HG02571 (cell line): ENCODE data around the gene TRABD.
"Not testable (repeated sequence)": the region's sequence is repeated elsewhere in the genome, so short reads cannot be mapped to it uniquely, and the experiment has no call there.

ENCODE experiments used
- ATAC-seq: cut with Tn5 transposase; IDR thresholded peaks from one replicate; pipeline ENCODE4 v1.9.1; 2021; ENCODE audit warnings: mild to moderate bottlenecking, moderate library complexity; ENCODE audit not compliant: unreplicated experiment

Gene TRABD

DNA sequence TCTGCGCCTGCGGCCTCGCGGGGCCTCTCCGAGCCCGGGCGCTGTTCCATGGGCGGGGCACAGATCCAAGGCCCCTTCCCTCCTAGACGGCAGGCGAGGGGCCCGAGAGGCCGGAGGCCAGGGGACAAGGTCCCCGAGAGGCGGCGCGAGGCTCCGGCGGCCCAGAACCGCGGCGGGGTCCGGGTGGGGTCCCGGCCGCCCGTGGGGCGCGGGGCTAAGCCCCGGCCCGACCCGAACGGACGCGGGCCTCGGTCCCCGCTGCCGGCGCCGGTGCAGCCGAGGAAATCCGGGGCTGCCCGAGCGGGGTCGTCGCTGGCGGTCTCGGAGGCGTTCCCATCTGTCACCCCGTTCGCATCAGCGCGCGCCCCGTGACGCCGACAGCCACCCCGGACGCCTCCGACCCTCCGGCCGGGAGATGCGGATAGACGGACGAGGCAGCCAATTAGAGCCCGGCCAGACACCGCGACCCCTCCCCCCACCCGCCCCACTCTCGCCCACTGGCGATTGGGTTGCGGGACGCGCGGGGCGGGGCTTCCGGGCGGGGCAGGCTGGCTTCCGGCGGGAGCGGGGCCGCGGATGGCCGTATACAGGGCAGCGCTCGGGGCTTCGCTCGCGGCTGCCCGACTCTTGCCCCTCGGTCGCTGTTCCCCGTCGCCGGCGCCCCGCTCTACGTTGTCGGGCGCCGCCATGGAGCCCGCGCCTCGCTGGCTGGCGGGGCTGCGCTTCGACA is 14.9 kb downstream of the TRABD start, which contains the start of gene SELENOO:
Gene SELENOO (plus strand): TSS at position 551 of the 730 bp plus-strand sequence. CDS start 26 bp downstream, at position 577.
- ATAC-seq: peak; percentile 63

- ATAC-seq: peak; percentile 27
Observed at GRCh38 chr22:50201191-50202129, 15.7 kb downstream of the TRABD start.

GRCh38 chr22:50202130-50202666 is 16.5 kb downstream of the TRABD start:
- ATAC-seq: no peak

DNA sequence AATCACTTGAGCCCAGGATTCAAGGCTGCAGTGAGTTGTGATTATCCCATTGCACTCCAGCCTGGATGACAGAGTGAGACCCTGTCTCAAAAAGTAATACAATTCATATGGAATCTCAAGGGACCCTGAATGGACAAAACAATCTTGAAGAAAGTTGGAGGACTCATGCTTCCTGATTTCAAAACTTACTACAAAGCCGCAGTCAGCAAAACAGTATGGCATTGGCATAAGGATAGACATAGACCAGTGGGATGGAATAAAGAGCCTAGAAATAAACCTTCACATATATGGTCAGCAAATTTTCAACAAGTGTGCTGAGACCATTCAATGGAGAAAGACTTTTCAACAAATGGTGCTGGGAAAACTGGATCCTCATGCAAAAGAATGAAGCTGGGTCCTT is 17.6 kb downstream of the TRABD start:
- ATAC-seq: no peak

- ATAC-seq: no peak
Observed at GRCh38 chr22:50204571-50204970, 18.9 kb downstream of the TRABD start.

GRCh38 chr22:50204998-50205397 is 19.3 kb downstream of the TRABD start:
- not testable (repeated sequence) for ATAC-seq

DNA sequence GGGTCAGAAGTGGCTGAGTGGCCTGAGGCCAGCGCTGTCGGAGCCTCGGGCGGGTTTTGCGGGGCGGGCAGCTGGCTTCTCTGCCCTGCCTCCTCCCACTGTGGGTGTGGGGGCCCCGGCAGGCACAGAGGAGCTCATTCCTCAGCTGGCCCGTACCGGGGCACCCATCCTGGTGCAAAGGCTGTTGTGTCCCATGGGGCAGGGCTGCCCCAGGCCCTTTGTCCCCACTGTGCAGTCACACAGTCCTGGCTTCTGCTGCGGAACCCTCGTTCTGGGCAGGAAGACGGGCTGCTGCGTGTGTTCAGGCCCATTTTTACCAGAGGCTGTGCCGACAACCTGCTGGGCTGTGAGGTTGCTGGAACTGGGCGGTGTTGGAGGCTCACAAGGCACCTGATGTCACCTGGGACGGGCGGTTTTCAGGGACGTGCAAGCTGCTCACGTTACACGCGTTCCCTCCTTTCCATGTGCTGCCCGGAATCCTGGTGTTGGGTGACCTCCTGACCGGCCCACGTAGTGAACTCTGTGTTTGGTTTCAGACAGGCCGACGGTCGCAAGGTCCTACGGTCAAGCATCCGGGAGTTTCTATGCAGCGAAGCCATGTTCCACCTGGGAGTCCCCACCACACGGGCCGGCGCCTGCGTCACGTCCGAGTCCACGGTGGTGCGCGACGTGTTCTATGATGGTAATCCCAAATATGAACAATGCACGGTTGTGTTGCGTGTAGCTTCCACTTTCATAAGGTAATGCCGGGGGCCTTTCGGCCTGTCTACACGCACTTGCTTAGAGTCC is 20.3 kb downstream of the TRABD start:
- ATAC-seq: no peak

GRCh38 chr22:50206599-50206998 is 20.9 kb downstream of the TRABD start:
- no peak for ATAC-seq

DNA sequence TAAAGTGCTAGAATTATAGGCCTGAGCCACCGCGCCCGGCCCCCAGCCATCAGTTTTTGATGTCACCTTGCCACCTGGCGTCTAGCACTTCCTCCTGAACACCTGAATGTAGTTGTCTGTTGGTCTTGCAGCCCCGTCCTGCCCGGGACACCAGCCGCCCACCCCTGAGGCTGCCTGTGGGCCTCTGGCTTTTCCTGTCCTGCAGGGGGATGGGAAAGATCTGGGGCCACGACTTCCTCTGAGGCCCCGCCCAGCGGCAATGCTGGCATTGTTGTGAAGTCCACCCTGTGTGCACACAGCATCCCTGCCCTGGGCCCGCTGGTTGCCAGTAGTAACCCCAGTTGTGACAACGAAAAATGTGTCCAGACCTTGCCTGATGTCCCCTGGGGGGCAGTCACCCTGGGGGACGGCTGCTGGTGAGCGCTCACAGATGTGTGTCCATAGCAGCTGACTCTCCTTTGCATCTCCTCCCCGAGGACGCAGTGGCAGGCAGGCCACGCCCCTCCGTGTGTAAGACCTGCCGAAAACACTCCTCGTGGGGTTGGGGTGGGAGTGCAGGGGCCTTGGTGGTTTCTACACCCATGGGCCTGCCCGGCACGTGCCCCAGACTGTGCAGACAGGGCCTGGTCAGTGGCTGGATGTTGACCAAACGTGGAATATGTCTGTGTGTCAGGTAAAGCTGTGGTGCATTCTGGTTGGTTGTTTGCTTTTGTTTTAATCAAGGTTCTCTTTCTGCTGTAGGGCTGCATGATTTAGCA is 21.8 kb downstream of the TRABD start:
- no peak for ATAC-seq

- ATAC-seq: no peak
Observed at GRCh38 chr22:50208430-50208938, 22.8 kb downstream of the TRABD start.

GRCh38 chr22:50208939-50209892 is 23.5 kb downstream of the TRABD start:
- no peak for ATAC-seq

- no peak for ATAC-seq
Observed at GRCh38 chr22:50209893-50210292, 24.2 kb downstream of the TRABD start.

DNA sequence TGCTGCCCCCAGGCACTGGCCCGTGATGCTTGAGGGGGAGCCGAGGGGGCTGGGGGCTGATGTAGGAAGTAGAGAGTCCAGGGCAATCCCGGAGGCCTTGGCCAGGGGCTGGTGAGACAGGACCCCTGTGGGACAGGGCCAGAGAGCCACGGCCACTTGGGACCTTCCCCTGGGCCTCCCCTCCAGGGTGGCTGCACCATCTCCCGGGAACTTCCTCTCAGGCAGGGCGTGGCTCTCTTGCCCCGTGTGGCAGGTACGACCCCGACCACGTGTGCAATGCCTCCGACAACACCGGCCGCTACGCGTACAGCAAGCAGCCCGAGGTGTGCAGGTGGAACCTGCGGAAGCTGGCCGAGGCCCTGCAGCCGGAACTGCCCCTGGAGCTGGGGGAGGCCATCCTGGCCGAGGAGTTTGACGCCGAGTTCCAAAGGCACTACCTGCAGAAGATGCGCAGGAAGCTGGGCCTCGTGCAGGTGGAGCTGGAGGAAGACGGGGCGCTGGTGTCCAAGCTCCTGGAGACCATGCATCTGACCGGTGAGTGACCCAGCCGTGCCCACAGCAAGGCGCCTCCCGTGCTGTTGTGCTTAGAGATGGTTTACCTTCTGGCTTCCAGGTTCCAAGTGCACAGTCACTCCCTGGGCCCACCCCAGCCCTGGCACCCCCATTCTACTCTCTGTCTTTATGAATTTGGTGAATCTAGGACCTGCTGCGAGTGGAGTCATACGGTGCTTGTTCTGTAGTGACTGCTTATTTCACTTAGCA is 24.8 kb downstream of the TRABD start:
- ATAC-seq: no peak

- ATAC-seq: no peak
Observed at GRCh38 chr22:50211147-50211546, 25.4 kb downstream of the TRABD start.

DNA sequence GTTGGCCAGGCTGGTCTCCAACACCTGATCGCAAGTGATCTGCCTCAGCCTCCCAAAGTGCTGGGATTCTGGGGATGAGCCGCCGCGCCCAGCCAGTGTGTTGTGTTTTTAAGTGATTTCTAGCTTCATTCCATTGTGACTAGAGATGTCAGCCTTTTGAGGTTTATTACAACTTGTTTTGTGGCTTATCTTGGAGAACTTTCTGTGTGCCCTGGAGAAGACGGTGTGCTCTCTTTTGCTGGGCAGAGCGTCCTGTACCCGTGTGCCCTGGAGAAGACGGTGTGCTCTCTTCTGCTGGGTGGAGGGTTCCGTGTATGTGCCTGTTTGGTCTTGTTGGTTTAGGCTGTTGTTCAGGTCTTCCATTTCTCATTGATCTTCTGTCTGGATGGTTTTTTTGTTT is 27.6 kb downstream of the TRABD start:
- no peak for ATAC-seq

DNA sequence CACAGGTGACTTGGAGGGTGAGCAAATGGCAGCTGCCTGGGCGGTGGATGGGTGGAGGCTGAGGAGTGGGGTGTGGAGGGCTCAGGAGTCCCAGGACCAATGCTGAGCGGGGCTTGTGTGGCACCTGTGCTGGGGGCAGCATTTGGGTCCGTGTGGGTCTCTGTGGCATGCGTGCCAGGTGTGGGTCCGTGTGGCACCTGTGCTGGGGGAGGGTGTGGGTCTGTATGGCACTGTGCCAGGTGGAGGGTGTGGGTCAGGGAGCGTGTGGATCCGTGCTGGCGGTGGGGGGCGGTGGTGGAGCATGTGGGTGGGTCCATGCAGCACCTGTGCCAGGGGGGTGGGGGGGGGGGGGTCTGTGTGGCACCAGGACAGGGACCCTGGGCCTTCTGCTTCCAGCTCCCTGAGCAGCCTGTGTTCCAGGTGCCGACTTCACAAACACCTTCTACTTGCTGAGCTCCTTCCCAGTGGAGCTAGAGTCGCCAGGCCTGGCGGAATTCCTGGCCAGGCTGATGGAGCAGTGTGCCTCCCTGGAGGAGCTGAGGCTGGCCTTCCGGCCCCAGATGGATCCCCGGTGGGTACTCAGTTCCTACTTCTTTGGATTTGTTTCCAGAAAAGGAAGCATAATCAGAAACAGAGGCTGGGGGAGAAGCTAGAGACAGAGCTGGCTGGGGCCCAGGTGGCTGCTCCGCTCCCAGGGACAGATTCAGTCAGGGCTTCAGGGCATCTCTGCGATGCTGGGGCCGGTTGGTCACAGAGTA is 29.8 kb downstream of the TRABD start:
- ATAC-seq: no peak

GRCh38 chr22:50216055-50216683 is 30.5 kb downstream of the TRABD start:
- ATAC-seq: no peak
